AG04449 (cell line): ENCODE results near the gene RGS4.

Source experiments
- CTCF ChIA-PET: fragments of 350-600 bp; formaldehyde crosslinking; extraction: SDS; loops from one replicate; lab custom pipeline; 2021; ENCODE audit warnings: antibody characterized with exemption; lab: Yijun Ruan, JAX
- POLR2A ChIA-PET: fragments of 400-600, 350-600 bp; formaldehyde crosslinking; extraction: SDS; loops from one replicate; lab custom pipeline; 2020; ENCODE audit warnings: antibody characterized with exemption, inconsistent platforms; lab: Yijun Ruan, JAX
- DNase-seq: peaks from one replicate; pipeline ENCODE4 v3.0.0-alpha.2; 2010; ENCODE audit warnings: low read depth, low spot score
- H3K4me3 ChIP-seq: 2 replicates; pipeline ENCODE4 v1.5.1; 2011; ENCODE audit warnings: low read depth, mild to moderate bottlenecking, control low read depth, low read length
- CTCF ChIP-seq: IDR thresholded peaks from one replicate; pipeline ENCODE4 v1.5.1; 2011; ENCODE audit warnings: mild to moderate bottlenecking, moderate library complexity, low read length, control low read depth, inconsistent platforms; ENCODE audit not compliant: insufficient read depth; ENCODE audit errors: missing control alignments

The RGS4 gene

GRCh38 chr1:163069142-163069541 is at the start of gene RGS4:
Gene RGS4 (plus strand): TSS chr1:163069361. CDS start chr1:163069485, 124 bp downstream.
- peak; percentile 64 for TF ChIP-seq CTCF
- POLR2A ChIA-PET: interaction anchor here (0.6 to 1.9 kb wide), 22 partner anchors 12 to 438 kb away, joined by 3 to 13 read pairs (median 5); partner anchors contain the start of gene NUF2
- H3K4me3 ChIP-seq: peak within 1 kb of the TSS; percentile 62
- CTCF ChIA-PET: interaction anchor here (0.7 to 11.6 kb wide), 47 partner anchors 11 to 251 kb away, joined by 3 to 210 read pairs (median 6); partner anchors contain the start of genes CCDC190 and NUF2
- peak; percentile 90 for DNase-seq

GRCh38 chr1:163022129-163022528 is 47.0 kb upstream of the RGS4 start:
- ChIA-PET POLR2A (no interaction called here), CTCF (interaction anchor here (0.9 kb wide), 1 partner anchor 13 kb away, joined by 3 read pairs; no protein-coding TSS in a partner anchor)

GRCh38 chr1:163027610-163028009 is 41.6 kb upstream of the RGS4 start:
- no peak for DNase-seq
- CTCF ChIA-PET: no interaction called here
- POLR2A ChIA-PET: no interaction called here
- TF ChIP-seq CTCF: no peak
- no peak overlapping the region for H3K4me3 ChIP-seq

More at GRCh38 chr1:163022129-163022528, 47.0 kb upstream of the RGS4 start:
- no peak for DNase-seq
- TF ChIP-seq CTCF: no peak
- no peak overlapping the region for H3K4me3 ChIP-seq

GRCh38 chr1:163029901-163030300 is 39.3 kb upstream of the RGS4 start:
- POLR2A ChIA-PET: no interaction called here
- H3K4me3 ChIP-seq: no peak overlapping the region
- CTCF ChIA-PET: interaction anchor here (1.0 to 1.4 kb wide), 2 partner anchors 151 to 286 kb away, joined by 3 read pairs; no protein-coding TSS in a partner anchor
- TF ChIP-seq CTCF: no peak
- DNase-seq: no peak

GRCh38 chr1:163035446-163036249 is 33.5 kb upstream of the RGS4 start:
- ChIA-PET POLR2A (interaction anchor here (1.2 to 2.6 kb wide), 2 partner anchors 34 to 39 kb away, joined by 3 to 9 read pairs; partner anchors contain the start of gene RGS4), CTCF (interaction anchor here (1.8 kb wide), 1 partner anchor 33 kb away, joined by 8 read pairs; the partner anchor contains the start of gene RGS4)
- TF ChIP-seq CTCF: no peak
- no peak overlapping the region; the same call in 1 of the 2 replicates for H3K4me3 ChIP-seq
- peak; percentile 72 for DNase-seq

- H3K4me3 ChIP-seq: no peak overlapping the region
- ChIA-PET POLR2A (no interaction called here), CTCF (no interaction called here)
- no peak for TF ChIP-seq CTCF
- DNase-seq: no peak
Measured at GRCh38 chr1:163036671-163037070, 32.5 kb upstream of the RGS4 start.
